A673 (cell line): ENCODE results near the gene AOX1. TPM values are rescaled to one million over a fixed set of nuclear protein-coding genes. Genes with fewer than 3 reads are reported as not detected.

ENCODE experiments used
- BruUV-seq: library from RNA; stranded (reverse); fragments of 400-500 nt; replicated peaks from 2 replicates; lab custom pipeline; 2021; lab: Mats Ljungman, UMichigan
- CTCF ChIA-PET: fragments of 300-600 bp; sonication (Branson Sonifier 250); formaldehyde crosslinking; loops from one replicate; lab custom pipeline; 2022; ENCODE audit warnings: antibody characterized with exemption; lab: Charles Lee
- POLR2A ChIA-PET: fragments of 300-600 bp; sonication (Branson Sonifier 250); formaldehyde crosslinking; loops from one replicate; lab custom pipeline; 2022; ENCODE audit warnings: antibody characterized with exemption; ENCODE audit not compliant: low non-redundant PET; lab: Charles Lee
- DNase-seq: peaks from one replicate; pipeline ENCODE4 v3.0.0-alpha.2; 2015; ENCODE audit warnings: low spot score
- H3K27ac ChIP-seq: fragments of 200-600 bp; sonication (generic); 2 replicates; pipeline ENCODE4 v1.5.1; 2016; ENCODE audit warnings: mixed run types, low read depth, mild to moderate bottlenecking, mixed read lengths, antibody characterized with exemption, low read length; ENCODE audit not compliant: poor library complexity, severe bottlenecking
- H3K27me3 ChIP-seq: fragments of 200-600 bp; sonication (generic); replicated peaks from 2 replicates; pipeline ENCODE4 v1.6.1; 2017; ENCODE audit warnings: mixed run types, low read depth, mild to moderate bottlenecking, mixed read lengths, antibody characterized with exemption, low read length; ENCODE audit not compliant: insufficient read depth, poor library complexity
- H3K36me3 ChIP-seq: fragments of 200-600 bp; sonication (generic); 2 replicates; pipeline ENCODE4 v1.6.1; 2016; ENCODE audit warnings: mixed run types, mild to moderate bottlenecking, mixed read lengths, antibody characterized with exemption, low read length; ENCODE audit not compliant: insufficient read depth, poor library complexity, severe bottlenecking
- H3K4me1 ChIP-seq: fragments of 200-600 bp; sonication (generic); 2 replicates; pipeline ENCODE4 v1.6.1; 2017; ENCODE audit warnings: mixed run types, mild to moderate bottlenecking, mixed read lengths, antibody characterized with exemption, low read length; ENCODE audit not compliant: insufficient read depth, poor library complexity, severe bottlenecking
- H3K4me3 ChIP-seq: fragments of 200-600 bp; sonication (generic); 2 replicates; pipeline ENCODE4 v1.5.1; 2016; ENCODE audit warnings: low read depth, mixed run types, mild to moderate bottlenecking, mixed read lengths, low read length; ENCODE audit not compliant: poor library complexity, severe bottlenecking
- H3K9me3 ChIP-seq: fragments of 200-600 bp; sonication (generic); 2 replicates; pipeline ENCODE4 v1.6.1; 2016; ENCODE audit warnings: mixed run types, low read depth, mild to moderate bottlenecking, mixed read lengths, antibody characterized with exemption, low read length; ENCODE audit not compliant: poor library complexity, severe bottlenecking
- CTCF ChIP-seq: fragments of 300-800, 200-600 bp; sonication (generic); conservative IDR thresholded peaks from 2 replicates; pipeline ENCODE4 v1.5.1; 2017; ENCODE audit warnings: low read depth, mild to moderate bottlenecking, antibody characterized with exemption, low read length, moderate library complexity, mixed read lengths
- EZH2 ChIP-seq: fragments of 200-600 bp; sonication (generic); IDR thresholded peaks from 2 replicates; pipeline ENCODE4 v1.6.1; 2017; ENCODE audit warnings: borderline replicate concordance, low read depth, mild to moderate bottlenecking, mixed read lengths, antibody characterized with exemption, low read length; ENCODE audit not compliant: poor library complexity, severe bottlenecking
- intact Hi-C: fragments of 100-400 bp; cut with micrococcal nuclease; formaldehyde crosslinking; loops from one replicate; pipeline ENCODE4 v1.10.0; 2022; ENCODE audit not compliant: unreplicated experiment
- total RNA-seq: library from RNA; stranded (reverse); gene quantifications from 2 replicates; pipeline ENCODE4 v1.2.3, GENCODE V29; 2021

Gene AOX1
- total RNA-seq, 1 experiment from 2014 or later = 3.1 TPM

- Histone ChIP-seq H3K27ac (no peak overlapping the region), H3K27me3 (no peaks in the 10 kb centered on the region), H3K4me1 (no peaks in the 10 kb centered on the region), H3K4me3 (no peak overlapping the region), H3K36me3 (no peaks in the 10 kb centered on the region), H3K9me3 (no peaks in the 10 kb centered on the region)
- BruUV-seq = no TSS peak
- TF ChIP-seq CTCF = no peak
- intact Hi-C loops = no loop called here
- no peak for DNase-seq
- CTCF ChIA-PET = no interaction called here
- POLR2A ChIA-PET = no interaction called here
Observed at GRCh38 chr2:200659410-200659809, 73.6 kb downstream of the AOX1 start.

- Histone ChIP-seq H3K4me3 (no peak overlapping the region), H3K27ac (no peak overlapping the region), H3K36me3 (no peaks in the 10 kb centered on the region), H3K4me1 (no peaks in the 10 kb centered on the region), H3K27me3 (no peaks in the 10 kb centered on the region), H3K9me3 (no peaks in the 10 kb centered on the region)
- POLR2A ChIA-PET = no interaction called here
- BruUV-seq = no TSS peak
- TF ChIP-seq CTCF (no peak), EZH2 (no peak)
- intact Hi-C loops = no loop called here
- CTCF ChIA-PET = no interaction called here
- DNase-seq = no peak
Observed at GRCh38 chr2:200661477-200661876, 75.7 kb downstream of the AOX1 start.

GRCh38 chr2:200662727-200663126, 76.9 kb downstream of the AOX1 start:
- no peaks in the 10 kb centered on the region for H3K27me3 ChIP-seq
- ChIA-PET CTCF (no interaction called here), POLR2A (no interaction called here)
- intact Hi-C loops = no loop called here
- no peaks in the 10 kb centered on the region for H3K9me3 ChIP-seq
- H3K36me3 ChIP-seq = no peaks in the 10 kb centered on the region
- TF ChIP-seq CTCF = no peak
- TF ChIP-seq EZH2 = no peak
- no TSS peak for BruUV-seq
- DNase-seq = no peak
- H3K27ac ChIP-seq = no peak overlapping the region
- H3K4me3 ChIP-seq = no peak overlapping the region
- no peaks in the 10 kb centered on the region for H3K4me1 ChIP-seq
